ENCODE measurements around the gene EFHC1. TPM values are rescaled to one million over a fixed set of nuclear protein-coding genes. Genes with fewer than 3 reads are reported as not detected.

Gene EFHC1
- total and polyA plus RNA-seq, 2 of the 13 experiments (the other 11 are each of a cell fraction or from before 2014, with no cell fraction given), result 23.4 to 29.5 TPM

GRCh38 chr6:52415917-52416628 lies 4.1 kb upstream of the EFHC1 start:
- no peak overlapping the region for H2AFZ ChIP-seq (ENCODE audit: low read length)
- no TSS peak for BruUV-seq (replicated peaks)

More at GRCh38 chr6:52415917-52416628, 4.1 kb upstream of the EFHC1 start:
- ChIA-PET POLR2A (interaction anchor here (0.9 to 4.0 kb wide), 3 partner anchors 174 to 247 kb away, joined by 3 to 16 read pairs (median 5); no protein-coding TSS in a partner anchor), CTCF (ENCODE audit: low intra/inter-chr PET ratio, low total read pairs) (interaction anchor here (1.2 to 5.5 kb wide), 4 partner anchors 9 to 248 kb away, joined by 4 to 79 read pairs (median 14); no protein-coding TSS in a partner anchor)
- H3K4me2 ChIP-seq (ENCODE audit: low read depth, low read length), result no peak overlapping the region
- peaks cover 0 to 4% of the 10 kb centered on the region in 2 experiments; a peak in 1 of 5 replicates for H3K27me3 ChIP-seq (ENCODE audit: control insufficient read depth in 1 of 2, insufficient read depth in 2 of 2, low read length in 2 of 2)
- whole genome bisulfite sequencing (ENCODE audit: low lambda C conversion rate), result 55% methylated on average over 6 of the region's 6 CpGs
- no peak for ATAC-seq
- FAIRE-seq, result no peak
- no peaks in the 10 kb centered on the region for H3K36me3 ChIP-seq (replicated peaks in 1 of 2; ENCODE audit: control insufficient read depth in 1 of 2, insufficient read depth in 2 of 2, low read length in 2 of 2)
- H3K27ac ChIP-seq (ENCODE audit: extremely low read length, insufficient read depth, low read length), result no peak overlapping the region
- intact Hi-C loops (cut with micrococcal nuclease; ENCODE audit: unreplicated experiment) (loop anchor here (1.0 kb wide), 4 partner anchors 160 to 247 kb away; no protein-coding TSS in a partner anchor), in situ Hi-C loops (cut with HindIII; ENCODE audit: extremely low pct_ligation_motif_present, low pct_unique_long_range_greater_than_20kb) (loop anchor here (5.0 kb wide), 2 partner anchors 181 to 246 kb away; no protein-coding TSS in a partner anchor)
- H3K4me3 ChIP-seq (replicated peaks in 1 of 3; ENCODE audit: insufficient read depth in 1 of 3, low read depth in 2 of 3, low read length in 3 of 3), result no peak overlapping the region
- no peak for DNase-seq (ENCODE audit: low spot score)
- no peak overlapping the region for H3K9ac ChIP-seq (ENCODE audit: insufficient read depth, low read depth, low read length)
- H3K79me2 ChIP-seq (ENCODE audit: insufficient read depth, low read length), result no peaks in the 10 kb centered on the region
- H3K9me3 ChIP-seq (ENCODE audit: low read length), result no peaks in the 10 kb centered on the region
- peaks cover 44% of the 10 kb centered on the region for H3K4me1 ChIP-seq (ENCODE audit: insufficient read depth, low read length)
- TF ChIP-seq ARNT2 (CRISPR knock-in tag; IDR thresholded peaks at IDR 0.05; ENCODE audit: low read depth) (peak; percentile 32; the same call in 1 of the 2 replicates), REPIN1 (CRISPR knock-in tag; IDR thresholded peaks at IDR 0.05; ENCODE audit: borderline replicate concordance, low read depth) (no peak), ZNF547 (CRISPR knock-in tag; IDR thresholded peaks at IDR 0.05) (0 out of 2 replicates have a peak, but pooled peaks have one; percentile 20), ZNF850 (CRISPR knock-in tag; conservative IDR thresholded peaks at IDR 0.05) (no peak)
- TF ChIP-seq, protein P1, sequence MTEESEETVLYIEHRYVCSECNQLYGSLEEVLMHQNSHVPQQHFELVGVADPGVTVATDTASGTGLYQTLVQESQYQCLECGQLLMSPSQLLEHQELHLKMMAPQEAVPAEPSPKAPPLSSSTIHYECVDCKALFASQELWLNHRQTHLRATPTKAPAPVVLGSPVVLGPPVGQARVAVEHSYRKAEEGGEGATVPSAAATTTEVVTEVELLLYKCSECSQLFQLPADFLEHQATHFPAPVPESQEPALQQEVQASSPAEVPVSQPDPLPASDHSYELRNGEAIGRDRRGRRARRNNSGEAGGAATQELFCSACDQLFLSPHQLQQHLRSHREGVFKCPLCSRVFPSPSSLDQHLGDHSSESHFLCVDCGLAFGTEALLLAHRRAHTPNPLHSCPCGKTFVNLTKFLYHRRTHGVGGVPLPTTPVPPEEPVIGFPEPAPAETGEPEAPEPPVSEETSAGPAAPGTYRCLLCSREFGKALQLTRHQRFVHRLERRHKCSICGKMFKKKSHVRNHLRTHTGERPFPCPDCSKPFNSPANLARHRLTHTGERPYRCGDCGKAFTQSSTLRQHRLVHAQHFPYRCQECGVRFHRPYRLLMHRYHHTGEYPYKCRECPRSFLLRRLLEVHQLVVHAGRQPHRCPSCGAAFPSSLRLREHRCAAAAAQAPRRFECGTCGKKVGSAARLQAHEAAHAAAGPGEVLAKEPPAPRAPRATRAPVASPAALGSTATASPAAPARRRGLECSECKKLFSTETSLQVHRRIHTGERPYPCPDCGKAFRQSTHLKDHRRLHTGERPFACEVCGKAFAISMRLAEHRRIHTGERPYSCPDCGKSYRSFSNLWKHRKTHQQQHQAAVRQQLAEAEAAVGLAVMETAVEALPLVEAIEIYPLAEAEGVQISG (CRISPR knock-in tag; IDR thresholded peaks at IDR 0.05), result peak; percentile 12; the same call in 1 of the 2 replicates
- no peaks in the 10 kb centered on the region for H4K20me1 ChIP-seq (ENCODE audit: insufficient read depth, low read length)
